SK-N-SH (cell line): ENCODE results near the gene ARRDC3. TPM values are rescaled to one million over a fixed set of nuclear protein-coding genes. Genes with fewer than 3 reads are reported as not detected.
"Not testable (repeated sequence)": the region's sequence is repeated elsewhere in the genome, so short reads cannot be mapped to it uniquely, and the experiment has no call there.

ENCODE experiments used
- CTCF ChIA-PET: fragments of 300-600, 350-600 bp; formaldehyde crosslinking; extraction: SDS; loops from one replicate; lab custom pipeline; 2021; lab: Yijun Ruan, JAX
- POLR2A ChIA-PET: fragments of 350-600 bp; sonication (Branson Sonifier 250); formaldehyde crosslinking; extraction: SDS; loops from one replicate; lab custom pipeline; 2020; ENCODE audit warnings: antibody characterized with exemption, inconsistent platforms; lab: Yijun Ruan, JAX
- DNase-seq: peaks from one replicate; pipeline ENCODE4 v3.0.0; 2012
- H2AFZ ChIP-seq: fragments of 200-600 bp; sonication (generic); 2 replicates; pipeline ENCODE4 v1.8.1; 2016; ENCODE audit warnings: antibody characterized with exemption, mild to moderate bottlenecking, low read depth
- H3F3A ChIP-seq: fragments of 200-600 bp; sonication (generic); replicated peaks from 2 replicates; pipeline ENCODE3; 2016; ENCODE audit warnings: antibody characterized with exemption, mild to moderate bottlenecking; ENCODE audit not compliant: insufficient read depth
- H3K27ac ChIP-seq, 2 experiments: fragments of 200-500 bp in 1 of 2; fragments of 200-600 bp in 1 of 2; sonication (Bioruptor generic) in 1 of 2; sonication (generic), shearing (Covaris generic) in 1 of 2; 2 replicates each; pipeline versions ENCODE4 v1.5.1 to v1.6.1; 2014 to 2016; ENCODE audit warnings: low read depth in 2 of 2, inconsistent platforms in 1 of 2, low read length in 1 of 2, mild to moderate bottlenecking in 1 of 2, mixed read lengths in 1 of 2
- H3K27me3 ChIP-seq: fragments of 200-600 bp; sonication (generic), shearing (Covaris generic); 2 replicates; pipeline ENCODE4 v1.6.1; 2016; ENCODE audit warnings: mixed run types; ENCODE audit not compliant: insufficient read depth
- H3K36me3 ChIP-seq, 2 experiments: fragments of 200-500 bp in 1 of 2; fragments of 200-600 bp in 1 of 2; sonication (Bioruptor generic) in 1 of 2; sonication (generic) in 1 of 2; replicated peaks in 1 of 2; 2 replicates each; pipeline versions ENCODE3 to v1.5.1; 2014 to 2016; ENCODE audit warnings: low read length in 1 of 2, mild to moderate bottlenecking in 1 of 2; ENCODE audit not compliant: insufficient read depth in 2 of 2, control insufficient read depth in 1 of 2
- H3K4me1 ChIP-seq, 2 experiments: fragments of 200-500 bp in 1 of 2; fragments of 200-600 bp in 1 of 2; sonication (Bioruptor generic) in 1 of 2; sonication (generic), shearing (Covaris generic) in 1 of 2; 2 replicates each; pipeline versions ENCODE4 v1.5.1 to v1.6.1; 2014 to 2016; ENCODE audit warnings: low read depth in 1 of 2, low read length in 1 of 2, mixed run types in 1 of 2; ENCODE audit not compliant: insufficient read depth in 2 of 2, control insufficient read depth in 1 of 2
- H3K4me2 ChIP-seq: fragments of 200-600 bp; sonication (generic), shearing (Covaris generic); 2 replicates; pipeline ENCODE4 v1.6.1; 2017; ENCODE audit warnings: mixed run types
- H3K4me3 ChIP-seq, 2 experiments: fragments of 200-500 bp in 1 of 2; fragments of 200-600 bp in 1 of 2; sonication (Bioruptor generic) in 1 of 2; sonication (generic), shearing (Covaris generic) in 1 of 2; 2 replicates each; pipeline versions ENCODE4 v1.5.1 to v1.8.1; 2014 to 2016; ENCODE audit warnings: low read depth in 2 of 2, inconsistent platforms in 1 of 2, low read length in 1 of 2, mild to moderate bottlenecking in 1 of 2, mixed read lengths in 1 of 2, moderate library complexity in 1 of 2
- H3K79me2 ChIP-seq: fragments of 200-600 bp; sonication (generic); 2 replicates; pipeline ENCODE4 v1.8.1; 2017; ENCODE audit warnings: mild to moderate bottlenecking; ENCODE audit not compliant: insufficient read depth
- H3K9ac ChIP-seq: fragments of 200-600 bp; sonication (generic); 2 replicates; pipeline ENCODE4 v1.6.1; 2017; ENCODE audit warnings: mixed run types
- H3K9me2 ChIP-seq: fragments of 200-600 bp; sonication (generic); 2 replicates; pipeline ENCODE4 v1.6.1; 2017; ENCODE audit warnings: mixed run types
- H3K9me3 ChIP-seq: fragments of 200-600 bp; sonication (generic); 2 replicates; pipeline ENCODE4 v1.6.1; 2017; ENCODE audit warnings: mixed run types, mild to moderate bottlenecking, moderate library complexity
- H4K20me1 ChIP-seq: fragments of 200-600 bp; sonication (generic); 2 replicates; pipeline ENCODE4 v1.6.1; 2017; ENCODE audit warnings: mild to moderate bottlenecking, mixed run types; ENCODE audit not compliant: insufficient read depth
- CHD2 ChIP-seq: fragments of 150-350 bp; IDR thresholded peaks from 2 replicates; pipeline ENCODE4 v1.6.1; 2018; ENCODE audit warnings: low read length; ENCODE audit not compliant: partially characterized antibody
- EP300 ChIP-seq, 2 experiments: IDR thresholded peaks; 2 replicates each; pipeline versions ENCODE4 v1.4.0 to v1.6.1; 2012; ENCODE audit warnings: borderline replicate concordance in 1 of 2, low read depth in 1 of 2, low read length in 1 of 2
- FOSL2 ChIP-seq: IDR thresholded peaks from 2 replicates; pipeline ENCODE4 v1.4.0; 2012; ENCODE audit warnings: low read depth, mild to moderate bottlenecking, moderate library complexity, borderline replicate concordance
- FOXM1 ChIP-seq: IDR thresholded peaks from 2 replicates; pipeline ENCODE4 v1.4.0; 2012; ENCODE audit warnings: low read depth, mild to moderate bottlenecking
- JUND ChIP-seq: IDR thresholded peaks from 2 replicates; pipeline ENCODE4 v1.4.0; 2012
- MXI1 ChIP-seq: IDR thresholded peaks from 2 replicates; pipeline ENCODE4 v1.6.1; 2012; ENCODE audit warnings: mild to moderate bottlenecking, low read depth, low read length, improper control_type of control experiment
- RAD21 ChIP-seq: IDR thresholded peaks from 2 replicates; pipeline ENCODE4 v1.6.1; 2012; ENCODE audit warnings: mild to moderate bottlenecking, low read length
- TAF1 ChIP-seq: IDR thresholded peaks from 2 replicates; pipeline ENCODE4 v1.6.1; 2012; ENCODE audit warnings: low read depth, mild to moderate bottlenecking, low read length, moderate library complexity, borderline replicate concordance
- TEAD4 ChIP-seq: IDR thresholded peaks from 2 replicates; pipeline ENCODE4 v1.4.0; 2012; ENCODE audit warnings: mild to moderate bottlenecking, borderline replicate concordance; ENCODE audit not compliant: insufficient read depth
- ZBTB33 ChIP-seq: IDR thresholded peaks from 2 replicates; pipeline ENCODE4 v1.4.0; 2012; ENCODE audit warnings: low read depth, borderline replicate concordance
- WGBS: methylation state at CpG from one replicate; pipeline ENCODE4 v1.1.6; 2017; ENCODE audit warnings: low lambda C conversion rate; 5-methylcytosine and 5-hydroxymethylcytosine counted together
- polyA plus RNA-seq, 3 experiments: library from polyadenylated mRNA; depleted of rRNA; stranded (reverse); fragments of >200 nt; gene quantifications; 2 replicates each; pipeline ENCODE4 v1.2.3, GENCODE V29; 2012
- TF ChIP-seq, protein P1 (sequence below): IDR thresholded peaks from 2 replicates; pipeline ENCODE4 v1.4.0; 2012; ENCODE audit warnings: low read depth, borderline replicate concordance
- TF ChIP-seq, protein P2 (sequence below): fragments of 150-350 bp; IDR thresholded peaks from 2 replicates; pipeline ENCODE4 v1.6.1; 2017; ENCODE audit warnings: antibody characterized with exemption, low read length, low read depth, borderline replicate concordance
- TF ChIP-seq, protein P3 (sequence below): IDR thresholded peaks from 2 replicates; pipeline ENCODE4 v1.4.0; 2012; ENCODE audit warnings: low read depth

The ARRDC3 gene
- polyA plus RNA-seq, 1 of the 3 experiments (the other 2 are of a cell fraction), result 26.0 TPM

DNA sequence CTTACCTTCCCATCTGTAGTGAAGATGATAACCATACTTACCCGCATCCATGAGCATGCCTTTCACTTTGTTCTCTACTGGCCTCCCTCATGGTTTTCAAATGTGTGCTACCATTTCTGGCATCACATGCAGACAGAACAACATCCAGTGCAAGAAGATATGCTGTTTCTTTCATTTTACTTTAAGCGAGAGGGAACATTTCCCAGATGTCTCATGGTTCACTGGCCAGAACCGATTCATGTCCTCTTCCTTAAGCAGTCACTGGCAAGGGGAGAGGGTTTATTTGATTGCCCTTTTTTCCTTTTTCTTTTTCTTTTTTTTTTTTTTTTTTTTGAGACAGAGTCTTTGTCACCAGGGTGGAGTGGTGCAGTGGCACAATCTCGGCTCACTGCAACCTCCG is 37.7 kb downstream of the ARRDC3 start:
- CTCF ChIA-PET, result no interaction called here
- Histone ChIP-seq H3K79me2 (no peaks in the 10 kb centered on the region), H3K4me1 (peaks cover 0 to 3% of the 10 kb centered on the region in 2 experiments; a peak in 1 of 4 replicates), H3K27ac (no peak overlapping the region), H2AFZ (no peak overlapping the region), H3K9me3 (no peaks in the 10 kb centered on the region), H3K9ac (no peak overlapping the region), H4K20me1 (no peaks in the 10 kb centered on the region), H3K27me3 (no peaks in the 10 kb centered on the region), H3K9me2 (no peaks in the 10 kb centered on the region)
- 95% methylated on average over 5 of the region's 5 CpGs for WGBS
- TF ChIP-seq CHD2, result no peak
- TF ChIP-seq, protein P1, sequence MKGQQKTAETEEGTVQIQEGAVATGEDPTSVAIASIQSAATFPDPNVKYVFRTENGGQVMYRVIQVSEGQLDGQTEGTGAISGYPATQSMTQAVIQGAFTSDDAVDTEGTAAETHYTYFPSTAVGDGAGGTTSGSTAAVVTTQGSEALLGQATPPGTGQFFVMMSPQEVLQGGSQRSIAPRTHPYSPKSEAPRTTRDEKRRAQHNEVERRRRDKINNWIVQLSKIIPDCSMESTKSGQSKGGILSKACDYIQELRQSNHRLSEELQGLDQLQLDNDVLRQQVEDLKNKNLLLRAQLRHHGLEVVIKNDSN, result no peak
- no peak for TF ChIP-seq ZBTB33
- TF ChIP-seq TAF1, result no peak
- TF ChIP-seq EP300 (IDR thresholded peaks at IDR 0.05; ENCODE audit: borderline replicate concordance in 1 of 2, low read depth in 1 of 2, low read length in 1 of 2), result no peak
- TF ChIP-seq, protein P2, sequence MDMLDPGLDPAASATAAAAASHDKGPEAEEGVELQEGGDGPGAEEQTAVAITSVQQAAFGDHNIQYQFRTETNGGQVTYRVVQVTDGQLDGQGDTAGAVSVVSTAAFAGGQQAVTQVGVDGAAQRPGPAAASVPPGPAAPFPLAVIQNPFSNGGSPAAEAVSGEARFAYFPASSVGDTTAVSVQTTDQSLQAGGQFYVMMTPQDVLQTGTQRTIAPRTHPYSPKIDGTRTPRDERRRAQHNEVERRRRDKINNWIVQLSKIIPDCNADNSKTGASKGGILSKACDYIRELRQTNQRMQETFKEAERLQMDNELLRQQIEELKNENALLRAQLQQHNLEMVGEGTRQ, result no peak
- TF ChIP-seq MXI1, result no peak
- TF ChIP-seq FOSL2, result no peak
- TF ChIP-seq TEAD4, result no peak
- TF ChIP-seq, protein P3, sequence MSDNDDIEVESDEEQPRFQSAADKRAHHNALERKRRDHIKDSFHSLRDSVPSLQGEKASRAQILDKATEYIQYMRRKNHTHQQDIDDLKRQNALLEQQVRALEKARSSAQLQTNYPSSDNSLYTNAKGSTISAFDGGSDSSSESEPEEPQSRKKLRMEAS, result no peak
- TF ChIP-seq RAD21, result no peak
- no peak for TF ChIP-seq FOXM1
- no peak for TF ChIP-seq JUND
- TF ChIP-seq, all 33 proteins: peak for 0
- H3F3A ChIP-seq, result no peaks in the 10 kb centered on the region
- no peak overlapping the region for H3K4me2 ChIP-seq
- POLR2A ChIA-PET, result interaction anchor here (1.4 kb wide), 1 partner anchor 35 kb away, joined by 3 read pairs; no protein-coding TSS in a partner anchor
- no peak for DNase-seq
- no peak overlapping the region for H3K4me3 ChIP-seq
- H3K36me3 ChIP-seq, result no peaks in the 10 kb centered on the region

DNA sequence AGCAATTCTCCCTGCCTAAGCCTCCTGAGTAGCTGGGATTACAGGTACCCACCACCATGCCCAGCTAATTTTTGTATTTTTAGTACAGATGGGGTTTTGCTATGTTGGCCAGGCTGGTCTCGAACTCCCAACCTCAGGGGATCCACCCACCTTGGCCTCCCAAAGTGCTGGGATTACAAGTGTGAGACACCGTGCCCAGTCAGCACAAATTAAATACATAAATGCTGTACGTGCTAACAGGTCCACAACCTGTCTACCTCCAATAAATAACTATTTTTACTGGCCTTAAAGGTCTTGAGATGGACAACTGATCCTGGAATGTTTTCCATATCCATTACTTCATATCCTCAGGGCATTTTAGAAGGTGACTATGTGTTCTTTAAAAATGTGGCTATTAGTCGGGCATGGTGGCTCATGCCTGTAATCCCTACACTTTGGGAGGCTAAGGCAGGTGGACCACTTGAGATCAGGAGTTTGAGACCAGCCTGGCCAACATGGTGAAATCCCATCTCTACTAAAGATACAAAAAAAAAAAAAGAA is 38.4 kb downstream of the ARRDC3 start:
- H3K9me3 ChIP-seq, H3K27me3 ChIP-seq, H3K4me2 ChIP-seq, H3F3A ChIP-seq, H3K27ac ChIP-seq, H4K20me1 ChIP-seq, CTCF ChIA-PET, H3K4me3 ChIP-seq, H3K4me1 ChIP-seq, H3K9me2 ChIP-seq, H3K36me3 ChIP-seq, H3K79me2 ChIP-seq, H3K9ac ChIP-seq, DNase-seq, H2AFZ ChIP-seq: not testable (repeated sequence)
- POLR2A ChIA-PET, result interaction anchor here (1.4 kb wide), 1 partner anchor 36 kb away, joined by 3 read pairs; no protein-coding TSS in a partner anchor
- 88% methylated on average over 4 of the region's 4 CpGs for WGBS
